Fibroblast of lung (primary cell): ENCODE results near the gene HGS. TPM values are rescaled to one million over a fixed set of nuclear protein-coding genes. Genes with fewer than 3 reads are reported as not detected.
A peak's percentile ranks its signal among the peaks of the same experiment; 100 is the strongest.

ENCODE experiments used
- DNase-seq, 2 donors: peaks; one replicate each; pipeline versions ENCODE4 v3.0.0 to v3.0.0-alpha.2; 2010; ENCODE audit warnings: low read depth in 2 of 2
- H2AFZ ChIP-seq: 2 replicates; pipeline ENCODE4 v1.5.1; 2012; ENCODE audit warnings: low read length, control low read depth, inconsistent platforms
- H3K27ac ChIP-seq: 2 replicates; pipeline ENCODE4 v1.5.1; 2011; ENCODE audit warnings: low read length, control low read depth; ENCODE audit not compliant: insufficient read depth
- H3K27me3 ChIP-seq: 2 replicates; pipeline ENCODE4 v1.5.1; 2011; ENCODE audit warnings: mild to moderate bottlenecking, low read length; ENCODE audit not compliant: control insufficient read depth, insufficient read depth
- H3K36me3 ChIP-seq: 2 replicates; pipeline ENCODE4 v1.5.1; 2011; ENCODE audit warnings: low read length; ENCODE audit not compliant: control insufficient read depth, insufficient read depth
- H3K4me1 ChIP-seq: 2 replicates; pipeline ENCODE4 v1.5.1; 2011; ENCODE audit warnings: low read length; ENCODE audit not compliant: control insufficient read depth, insufficient read depth; ENCODE audit errors: extremely low read depth
- H3K4me2 ChIP-seq: 2 replicates; pipeline ENCODE4 v1.5.1; 2011; ENCODE audit warnings: low read length, control low read depth; ENCODE audit not compliant: insufficient read depth; ENCODE audit errors: extremely low read depth
- H3K4me3 ChIP-seq, 4 experiments: fragments of 200-600 bp in 1 of 4; sonication (generic) in 1 of 4; replicated peaks in 1 of 4; 2 replicates each; pipeline ENCODE4 v1.5.1; 2011 to 2016; ENCODE audit warnings: low read length in 4 of 4, low read depth in 3 of 4, mild to moderate bottlenecking in 3 of 4, control low read depth in 2 of 4, inconsistent platforms in 1 of 4, mixed read lengths in 1 of 4; ENCODE audit not compliant: insufficient read depth in 1 of 4; ENCODE audit errors: control extremely low read depth in 1 of 4
- H3K79me2 ChIP-seq: 2 replicates; pipeline ENCODE4 v1.5.1; 2012; ENCODE audit warnings: mild to moderate bottlenecking, low read length, inconsistent platforms; ENCODE audit not compliant: control insufficient read depth, insufficient read depth
- H3K9ac ChIP-seq: 2 replicates; pipeline ENCODE4 v1.5.1; 2011; ENCODE audit warnings: mild to moderate bottlenecking, low read length, control low read depth; ENCODE audit not compliant: insufficient read depth
- H3K9me3 ChIP-seq: 2 replicates; pipeline ENCODE4 v1.5.1; 2012; ENCODE audit warnings: low read depth, low read length; ENCODE audit not compliant: control insufficient read depth, insufficient read depth
- H4K20me1 ChIP-seq: 2 replicates; pipeline ENCODE4 v1.5.1; 2011; ENCODE audit warnings: low read length; ENCODE audit not compliant: control insufficient read depth, insufficient read depth; ENCODE audit errors: extremely low read depth
- CTCF ChIP-seq, 2 donors: IDR thresholded peaks in 1 of 2; conservative IDR thresholded peaks in 1 of 2; 1 replicate in 1 of 2; 2 replicates in 1 of 2; pipeline ENCODE4 v1.5.1; 2011 to 2012; ENCODE audit warnings: low read length in 2 of 2, control low read depth in 1 of 2, inconsistent platforms in 1 of 2, low read depth in 1 of 2, mild to moderate bottlenecking in 1 of 2
- EZH2 ChIP-seq: IDR thresholded peaks from 2 replicates; pipeline ENCODE4 v1.5.1; 2012; ENCODE audit warnings: low read length, control low read depth, mild to moderate bottlenecking; ENCODE audit errors: missing control alignments
- polyA plus RNA-seq, 2 donors: library from polyadenylated mRNA; depleted of rRNA in 1 of 2; stranded (reverse) in 1 of 2; unstranded in 1 of 2; fragments of >200 nt; gene quantifications; 2 replicates each; pipeline ENCODE4 v1.2.1, GENCODE V29; 2011 to 2012; ENCODE audit warnings: missing spikeins in 1 of 2
- total RNA-seq: library from RNA; depleted of rRNA; stranded (reverse); fragments of >200 nt; gene quantifications from 2 replicates; pipeline ENCODE4 v1.2.1, GENCODE V29; 2014

The HGS gene
- total and polyA plus RNA-seq, 2 donors (not counting 1 experiment from before 2014, with no cell fraction given): 43.1 to 65.7 TPM

GRCh38 chr17:81702934-81703746, 19.3 kb downstream of the HGS start, which contains the start of gene MRPL12:
Gene MRPL12, plus strand, starts transcription at chr17:81703367. Its CDS starts 135 bp downstream, at chr17:81703502.
- TF ChIP-seq CTCF (conservative IDR thresholded peaks at IDR 0.05 in 1 of 2, IDR thresholded peaks at IDR 0.05 in 1 of 2; ENCODE audit: low read depth in 1 of 2, low read length in 2 of 2): no peak
- TF ChIP-seq EZH2: no peak
- H3K79me2 ChIP-seq: peaks cover 50% of the 10 kb centered on the region

GRCh38 chr17:81703747-81704654, 20.2 kb downstream of the HGS start:
- TF ChIP-seq CTCF (conservative IDR thresholded peaks at IDR 0.05 in 1 of 2, IDR thresholded peaks at IDR 0.05 in 1 of 2; ENCODE audit: low read depth in 1 of 2, low read length in 2 of 2) (no peak), EZH2 (no peak)
- no peak for DNase-seq
- Histone ChIP-seq H3K36me3 (peaks cover 35% of the 10 kb centered on the region), H4K20me1 (no peaks in the 10 kb centered on the region), H3K9me3 (no peaks in the 10 kb centered on the region), H3K4me2 (peak overlapping the region; percentile 93), H3K27ac (peak overlapping the region; percentile 96), H3K4me1 (peaks cover 17% of the 10 kb centered on the region), H3K9ac (peak overlapping the region; percentile 96), H3K79me2 (peaks cover 45% of the 10 kb centered on the region), H2AFZ (no peak overlapping the region), H3K27me3 (no peaks in the 10 kb centered on the region), H3K4me3 (peak overlapping the region; percentile 80 to 91 (median 86))

More at GRCh38 chr17:81702934-81703746, 19.3 kb downstream of the HGS start, which contains the start of gene MRPL12:
- no peaks in the 10 kb centered on the region for H4K20me1 ChIP-seq
- peaks cover 34% of the 10 kb centered on the region for H3K36me3 ChIP-seq
- H3K27me3 ChIP-seq: no peaks in the 10 kb centered on the region
- H3K9ac ChIP-seq: peak within 1 kb of the TSS; percentile 96
- peak within 1 kb of the TSS; percentile 98 for H3K4me2 ChIP-seq
- peak within 1 kb of the TSS; percentile 80 to 91 (median 86) for H3K4me3 ChIP-seq
- no peaks in the 10 kb centered on the region for H3K9me3 ChIP-seq
- DNase-seq: peak; percentile 87 to 92
- peak within 1 kb of the TSS; percentile 96 for H3K27ac ChIP-seq
- H2AFZ ChIP-seq: peak within 1 kb of the TSS; percentile 31
- peaks cover 17% of the 10 kb centered on the region for H3K4me1 ChIP-seq
